DND-41 (cell line): ENCODE measurements around the gene SPSB1.

Source experiments
- CTCF ChIP-seq: IDR thresholded peaks from 2 replicates; pipeline ENCODE4 v1.5.1; 2012; ENCODE audit warnings: borderline replicate concordance, low read length, moderate library complexity, mild to moderate bottlenecking; ENCODE audit not compliant: poor library complexity, severe bottlenecking; ENCODE audit errors: extremely low read depth
- EZH2 ChIP-seq: IDR thresholded peaks from 3 replicates; pipeline ENCODE4 v1.6.1; 2012; ENCODE audit warnings: borderline replicate concordance, low read depth, mild to moderate bottlenecking, moderate library complexity, low read length, inconsistent platforms; ENCODE audit not compliant: severe bottlenecking

DNA sequence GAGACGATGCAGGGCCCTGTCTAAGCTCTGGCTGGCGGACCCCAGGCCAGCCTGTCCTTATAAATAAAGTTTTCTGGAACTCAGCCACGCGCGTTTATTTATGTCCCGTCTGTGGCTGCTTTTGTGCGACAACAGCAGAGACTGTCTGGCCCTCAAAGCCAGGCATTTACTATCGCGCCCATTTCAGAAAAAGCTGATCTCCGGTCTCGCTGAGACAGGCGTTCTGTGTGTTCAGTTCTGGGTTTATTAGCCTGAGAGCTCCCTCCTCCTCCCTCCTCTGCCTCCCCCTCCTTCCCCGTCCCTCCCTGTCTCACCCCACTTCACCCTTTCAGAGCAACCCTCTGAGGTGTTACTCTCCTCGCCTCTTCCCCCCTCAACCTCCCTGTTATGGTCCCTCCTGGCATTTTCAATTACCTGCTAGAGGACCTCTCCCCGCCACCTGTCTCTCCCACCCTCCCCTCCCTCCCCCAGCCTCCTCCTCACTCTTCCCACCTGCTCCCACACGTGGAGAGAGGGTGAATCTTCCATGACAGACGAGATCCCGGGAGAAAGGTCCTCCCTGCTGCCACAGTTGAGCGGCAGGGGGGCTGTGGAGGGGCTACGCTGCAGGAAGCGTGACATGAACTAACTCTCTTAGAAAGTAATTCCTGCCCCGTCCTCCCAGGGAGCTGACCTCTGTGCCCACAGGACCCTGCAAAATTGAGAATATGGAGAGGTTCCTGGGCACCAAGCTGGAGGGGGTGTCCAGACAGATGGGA is 59.9 kb downstream of the SPSB1 start:
- TF ChIP-seq CTCF: no peak
- TF ChIP-seq EZH2: no peak
